Mesothelial cell of epicardium (in vitro differentiated cells): Measurements from ENCODE around the gene SLC12A5. TPM values are rescaled to one million over a fixed set of nuclear protein-coding genes. Genes with fewer than 3 reads are reported as not detected.

Experiments used
- DNase-seq, 2 experiments: peaks; one replicate each; pipeline ENCODE4 v3.0.0; 2021; ENCODE audit warnings: low spot score in 2 of 2; ENCODE audit not compliant: unreplicated experiment in 2 of 2
- H3K27ac Mint-ChIP-seq: 2 replicates; pipeline ENCODE4 v1.8.0; 2021; ENCODE audit warnings: mixed read lengths
- H3K27me3 Mint-ChIP-seq: 2 replicates; pipeline ENCODE4 v1.8.0; 2021; ENCODE audit warnings: low read depth, mixed read lengths
- H3K36me3 Mint-ChIP-seq: 2 replicates; pipeline ENCODE4 v1.8.0; 2021; ENCODE audit warnings: mixed read lengths
- H3K4me1 Mint-ChIP-seq: 2 replicates; pipeline ENCODE4 v1.8.0; 2021; ENCODE audit warnings: mixed read lengths
- H3K4me3 Mint-ChIP-seq: 2 replicates; pipeline ENCODE4 v1.8.0; 2021; ENCODE audit warnings: mild to moderate bottlenecking, moderate library complexity, mixed read lengths
- H3K9me3 Mint-ChIP-seq: 2 replicates; pipeline ENCODE4 v1.8.0; 2021; ENCODE audit warnings: mixed read lengths
- CTCF ChIP-seq: fragments of 200-600 bp; sonication (generic); IDR thresholded peaks from one replicate; pipeline ENCODE4 v1.5.0; 2021; ENCODE audit warnings: antibody characterized with exemption; ENCODE audit not compliant: unreplicated experiment
- total RNA-seq: library from RNA; stranded (reverse); gene quantifications from 3 replicates; pipeline ENCODE4 v1.2.1, GENCODE V29; 2021

Gene SLC12A5
- total RNA-seq, 1 donor from 2014 or later, result 6.9 TPM

GRCh38 chr20:46057856-46058598 lies 29.0 kb downstream of the SLC12A5 start:
- no peak overlapping the region for H3K27ac Mint-ChIP-seq
- peaks cover 29% of the 10 kb centered on the region for H3K36me3 Mint-ChIP-seq
- peaks cover 13% of the 10 kb centered on the region for H3K4me1 Mint-ChIP-seq
- peaks cover 67% of the 10 kb centered on the region for H3K27me3 Mint-ChIP-seq
- H3K9me3 Mint-ChIP-seq, result no peaks in the 10 kb centered on the region
- H3K4me3 Mint-ChIP-seq, result peak overlapping the region; percentile 47
- TF ChIP-seq CTCF, result peak; percentile 44
- no peak for DNase-seq

- DNase-seq, result no peak
- H3K27ac Mint-ChIP-seq, result no peak overlapping the region
- TF ChIP-seq CTCF, result no peak
- no peaks in the 10 kb centered on the region for H3K9me3 Mint-ChIP-seq
- peaks cover 13% of the 10 kb centered on the region for H3K4me1 Mint-ChIP-seq
- peaks cover 61% of the 10 kb centered on the region for H3K27me3 Mint-ChIP-seq
- peak overlapping the region; percentile 47 for H3K4me3 Mint-ChIP-seq
- peaks cover 34% of the 10 kb centered on the region for H3K36me3 Mint-ChIP-seq
Observed at GRCh38 chr20:46058599-46059281, 29.7 kb downstream of the SLC12A5 start.

GRCh38 chr20:46060301-46060881 lies 31.4 kb downstream of the SLC12A5 start:
- no peak overlapping the region for H3K4me3 Mint-ChIP-seq
- no peaks in the 10 kb centered on the region for H3K9me3 Mint-ChIP-seq
- peaks cover 49% of the 10 kb centered on the region for H3K36me3 Mint-ChIP-seq
- no peak for DNase-seq
- peaks cover 52% of the 10 kb centered on the region for H3K27me3 Mint-ChIP-seq
- H3K4me1 Mint-ChIP-seq, result peaks cover 13% of the 10 kb centered on the region
- TF ChIP-seq CTCF, result no peak
- H3K27ac Mint-ChIP-seq, result no peak overlapping the region

- no peaks in the 10 kb centered on the region for H3K9me3 Mint-ChIP-seq
- H3K27ac Mint-ChIP-seq, result no peak overlapping the region
- H3K27me3 Mint-ChIP-seq, result peaks cover 46% of the 10 kb centered on the region
- no peak for TF ChIP-seq CTCF
- H3K36me3 Mint-ChIP-seq, result peaks cover 55% of the 10 kb centered on the region
- DNase-seq, result no peak
- H3K4me1 Mint-ChIP-seq, result peaks cover 13% of the 10 kb centered on the region
- H3K4me3 Mint-ChIP-seq, result no peak overlapping the region
Observed at GRCh38 chr20:46060975-46061374, 32.0 kb downstream of the SLC12A5 start.

- no peak for TF ChIP-seq CTCF
- H3K27me3 Mint-ChIP-seq, result peaks cover 34% of the 10 kb centered on the region
- no peak for DNase-seq
- H3K4me1 Mint-ChIP-seq, result peaks cover 12% of the 10 kb centered on the region
- peaks cover 60% of the 10 kb centered on the region for H3K36me3 Mint-ChIP-seq
- no peak overlapping the region for H3K27ac Mint-ChIP-seq
- no peaks in the 10 kb centered on the region for H3K9me3 Mint-ChIP-seq
- no peak overlapping the region for H3K4me3 Mint-ChIP-seq
Observed at GRCh38 chr20:46062151-46062550, 33.1 kb downstream of the SLC12A5 start.
